ENCODE results near the gene NECTIN2.
A peak's percentile ranks its signal among the peaks of the same experiment; 100 is the strongest.
"Not testable (repeated sequence)": the region's sequence is repeated elsewhere in the genome, so short reads cannot be mapped to it uniquely, and the experiment has no call there.

NECTIN2 gene

GRCh38 chr19:44817725-44818465 is 28.2 kb upstream of the NECTIN2 start:
- no peak for DNase-seq

GRCh38 chr19:44818466-44819031 is 27.5 kb upstream of the NECTIN2 start:
- DNase-seq, result no peak

GRCh38 chr19:44819246-44819832 is 26.8 kb upstream of the NECTIN2 start:
- DNase-seq, result no peak

GRCh38 chr19:44820648-44821609 is 25.2 kb upstream of the NECTIN2 start:
- DNase-seq, result no peak

- no peak for DNase-seq
Measured at GRCh38 chr19:44822177-44822576, 23.9 kb upstream of the NECTIN2 start.

- no peak for DNase-seq
Measured at GRCh38 chr19:44822670-44823372, 23.3 kb upstream of the NECTIN2 start.

GRCh38 chr19:44823373-44823698 is 22.8 kb upstream of the NECTIN2 start:
- no peak for DNase-seq

- peak; percentile 42 for DNase-seq
Measured at GRCh38 chr19:44824761-44825160, 21.3 kb upstream of the NECTIN2 start.

GRCh38 chr19:44832875-44833274 is 13.2 kb upstream of the NECTIN2 start:
- DNase-seq, result not testable (repeated sequence)

- DNase-seq, result not testable (repeated sequence)
Measured at GRCh38 chr19:44834399-44834798, 11.7 kb upstream of the NECTIN2 start.

- DNase-seq, result no peak
Measured at GRCh38 chr19:44839276-44839675, 6.8 kb upstream of the NECTIN2 start.

GRCh38 chr19:44840811-44841210 is 5.3 kb upstream of the NECTIN2 start:
- DNase-seq, result no peak

- no peak for DNase-seq
Measured at GRCh38 chr19:44841231-44841630, 4.9 kb upstream of the NECTIN2 start.

GRCh38 chr19:44845286-44845611 is 848 bp upstream of the NECTIN2 start:
- no peak for DNase-seq

- DNase-seq, result no peak
Measured at GRCh38 chr19:44846455-44847143, 502 bp downstream of the NECTIN2 start.

- DNase-seq, result peak; percentile 38
Measured at GRCh38 chr19:44847144-44848035, 1.3 kb downstream of the NECTIN2 start.

GRCh38 chr19:44848036-44848811 is 2.1 kb downstream of the NECTIN2 start:
- DNase-seq, result no peak

GRCh38 chr19:44848812-44849447 is 2.8 kb downstream of the NECTIN2 start:
- no peak for DNase-seq

GRCh38 chr19:44850641-44851109 is 4.6 kb downstream of the NECTIN2 start:
- DNase-seq, result no peak

- DNase-seq, result no peak
Measured at GRCh38 chr19:44851427-44851826, 5.3 kb downstream of the NECTIN2 start.

All from NCI-H1105 treated with DMSO at 0.1 percent for 48 hours (cell line).